Stimulated activated CD8-positive, alpha-beta memory T cell treated with anti-CD3 and anti-CD28 coated beads, Interleukin-2, amount 100 ng/mL, for 1 hour (primary cell): Measurements from ENCODE around the gene TTC9.

ENCODE experiments used
- DNase-seq, 2 donors: peaks; one replicate each; pipeline ENCODE4 v3.0.0-alpha.2; 2020; ENCODE audit warnings: low read depth in 2 of 2

TTC9 gene

GRCh38 chr14:70716483-70716882 is 74.8 kb downstream of the TTC9 start:
- DNase-seq = no peak

GRCh38 chr14:70716958-70717357 is 75.2 kb downstream of the TTC9 start:
- no peak for DNase-seq

GRCh38 chr14:70718383-70719118 is 76.8 kb downstream of the TTC9 start:
- no peak for DNase-seq

GRCh38 chr14:70721542-70721941 is 79.8 kb downstream of the TTC9 start:
- DNase-seq = no peak

GRCh38 chr14:70722418-70722817 is 80.7 kb downstream of the TTC9 start:
- no peak for DNase-seq

- DNase-seq = no peak
Observed at GRCh38 chr14:70723276-70723675, 81.6 kb downstream of the TTC9 start.

- no peak for DNase-seq
Observed at GRCh38 chr14:70724110-70724509, 82.4 kb downstream of the TTC9 start.

GRCh38 chr14:70724944-70725343 is 83.2 kb downstream of the TTC9 start:
- DNase-seq = no peak
